GM19455 (cell line): ENCODE measurements around the gene CDH13.

ENCODE experiments used
- ATAC-seq: cut with Tn5 transposase; IDR thresholded peaks from one replicate; pipeline ENCODE4 v1.9.1; 2021; ENCODE audit not compliant: unreplicated experiment

CDH13 gene

DNA sequence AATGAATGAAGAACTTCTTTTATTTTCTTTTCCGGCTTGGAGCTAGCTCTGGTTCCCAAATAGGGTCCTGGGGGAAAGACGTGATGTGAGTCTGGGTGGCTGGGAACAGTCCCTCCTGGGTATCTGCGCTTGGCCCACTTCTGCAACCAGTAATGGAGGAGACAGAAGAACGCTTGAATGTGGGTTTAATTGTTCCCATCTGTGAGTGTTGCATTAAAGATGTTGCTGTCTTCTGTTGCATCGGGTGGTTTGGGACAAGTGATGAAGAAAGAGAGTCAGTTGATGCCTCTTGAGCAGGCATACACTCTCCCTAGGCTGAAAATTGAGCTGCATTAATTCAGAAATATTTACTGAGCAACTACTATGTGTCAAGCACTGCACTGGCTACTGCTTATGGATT is 511.1 kb downstream of the CDH13 start:
- no peak for ATAC-seq

DNA sequence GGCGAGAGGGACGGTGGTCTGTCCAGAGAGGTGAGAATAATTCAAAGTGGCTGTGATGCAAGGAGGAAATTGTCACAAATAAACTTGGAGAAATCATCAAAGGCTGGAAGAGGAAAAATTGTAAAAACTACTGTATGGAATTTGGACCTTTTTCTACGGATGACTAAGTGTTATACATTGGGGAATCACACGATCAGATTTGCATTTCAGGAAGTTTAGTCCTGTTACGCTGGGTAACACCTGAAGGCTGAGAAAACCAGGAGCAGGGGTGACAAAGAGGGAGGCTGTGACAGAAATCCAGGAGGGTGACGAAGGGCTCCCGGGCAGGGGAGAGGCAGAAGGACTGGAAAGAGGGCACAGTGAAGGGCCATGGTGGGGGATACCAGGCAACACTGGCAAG is 511.7 kb downstream of the CDH13 start:
- no peak for ATAC-seq

DNA sequence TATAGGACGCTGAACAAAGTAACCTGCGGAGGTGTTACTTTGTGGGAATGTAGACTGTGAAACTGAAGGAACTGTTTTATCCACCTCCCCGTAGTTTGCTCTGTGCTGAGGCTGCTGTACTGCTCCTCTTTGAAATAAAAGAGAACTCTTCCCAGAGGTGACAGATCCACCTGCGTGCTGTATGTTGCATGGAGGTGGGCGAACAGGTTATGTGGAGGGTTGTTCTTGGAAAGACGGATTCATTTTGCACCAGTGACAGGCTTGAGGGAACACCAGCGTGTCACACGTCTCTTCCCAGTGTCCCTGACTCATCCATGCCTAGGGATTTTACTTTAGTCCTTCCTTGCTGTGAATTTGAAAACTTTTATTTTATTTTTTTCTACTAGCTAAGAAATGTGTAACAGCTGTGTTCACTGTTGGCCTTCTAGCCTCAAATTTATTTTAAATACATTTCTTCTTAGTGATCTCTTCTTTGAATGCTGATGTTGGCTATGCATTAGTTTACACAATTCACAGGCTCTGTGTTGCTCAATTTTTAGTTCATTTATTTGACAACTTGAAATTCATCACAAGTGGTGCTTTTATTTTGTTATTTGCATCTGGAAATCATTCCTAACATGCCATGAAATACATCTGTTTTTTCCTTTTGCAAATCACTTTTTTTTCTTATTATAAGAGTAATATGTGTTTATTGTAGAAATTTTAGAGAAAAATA is 512.4 kb downstream of the CDH13 start:
- no peak for ATAC-seq

DNA sequence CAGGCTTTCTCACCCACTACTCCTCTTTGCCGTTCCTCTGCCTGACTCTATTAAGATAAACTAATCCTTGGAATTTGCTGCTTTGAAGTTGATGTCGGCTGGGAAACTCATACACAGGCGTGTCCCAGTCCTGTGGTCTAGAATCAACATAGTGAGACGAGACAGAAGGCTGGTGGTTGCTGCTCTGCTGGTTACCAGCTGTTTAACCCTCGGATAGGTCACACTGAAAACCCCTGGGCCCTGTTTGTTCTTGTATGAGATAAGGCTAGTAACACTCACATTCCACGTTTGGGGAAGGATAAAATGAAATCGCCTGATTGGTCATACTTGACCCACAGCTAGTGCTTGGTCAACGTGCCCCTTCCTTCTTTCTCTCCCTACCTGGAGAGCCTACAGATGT is 517.0 kb downstream of the CDH13 start:
- no peak for ATAC-seq

DNA sequence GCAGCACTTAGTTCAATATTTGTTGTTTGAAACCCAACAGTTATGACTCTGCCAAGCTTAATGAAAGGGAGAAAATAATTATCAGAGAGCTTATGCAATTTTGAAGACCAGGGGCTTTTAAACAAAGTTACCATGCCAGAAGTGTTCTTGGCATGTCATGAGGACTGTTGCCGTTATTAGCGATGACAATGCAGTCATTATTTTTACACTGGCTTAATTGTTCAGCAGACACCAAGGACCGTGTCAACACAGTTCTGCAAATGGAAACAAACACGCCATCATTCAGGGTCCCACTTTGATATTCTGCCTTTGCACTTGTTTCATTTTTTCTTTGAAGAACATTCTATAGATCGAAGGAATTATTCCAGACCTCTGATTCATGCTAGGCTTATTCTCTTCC is 518.5 kb downstream of the CDH13 start:
- ATAC-seq = no peak

DNA sequence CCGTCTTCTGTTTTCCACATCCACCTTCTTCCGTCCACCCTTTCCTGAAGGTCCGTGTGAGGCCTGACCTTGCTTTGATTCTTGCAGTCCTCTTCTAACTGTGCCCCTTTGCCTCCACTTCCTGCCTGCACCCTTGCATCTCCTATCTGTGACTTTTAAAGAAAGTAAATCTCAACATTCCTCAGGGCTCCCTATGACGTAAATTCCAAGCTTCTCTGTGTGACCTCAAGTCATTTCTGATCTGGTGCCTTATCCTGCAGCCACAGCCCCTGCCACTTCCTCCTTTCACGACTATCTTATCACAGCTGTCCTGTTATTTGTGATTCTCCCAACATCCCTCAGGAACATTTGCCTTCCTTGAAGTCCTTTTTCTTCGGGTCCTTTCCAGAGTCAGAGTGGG is 520.5 kb downstream of the CDH13 start:
- no peak for ATAC-seq

DNA sequence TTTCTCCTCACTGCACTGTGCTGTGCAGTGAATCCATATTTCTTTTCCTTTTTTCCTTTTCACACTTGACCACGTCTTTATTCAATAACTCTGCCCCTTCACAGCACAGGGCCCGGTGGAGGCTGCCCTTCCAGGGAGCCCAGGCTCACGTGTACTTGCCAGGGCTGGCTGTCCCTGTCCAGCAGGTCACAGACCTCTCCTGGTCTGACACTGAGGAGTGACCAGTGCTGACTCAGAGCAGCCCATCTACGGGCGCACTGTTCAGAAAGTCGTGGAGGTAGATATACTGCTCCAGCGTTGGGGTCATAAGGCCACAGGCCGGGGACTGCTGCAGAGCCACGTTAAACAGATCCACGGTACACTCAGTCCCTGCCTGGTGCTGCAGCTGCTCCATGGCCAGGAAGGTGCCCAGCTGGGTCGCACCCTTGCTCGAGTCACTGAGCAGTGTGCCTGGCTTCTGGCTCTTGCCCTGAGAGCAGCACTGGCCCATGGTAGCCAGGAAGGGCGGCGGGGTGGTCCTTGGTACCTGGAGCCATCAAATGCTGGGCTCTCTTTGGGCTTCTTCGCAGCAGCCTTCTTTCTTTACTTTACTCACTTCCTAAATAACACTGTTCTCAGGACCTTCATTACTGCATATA is 531.7 kb downstream of the CDH13 start:
- no peak for ATAC-seq

DNA sequence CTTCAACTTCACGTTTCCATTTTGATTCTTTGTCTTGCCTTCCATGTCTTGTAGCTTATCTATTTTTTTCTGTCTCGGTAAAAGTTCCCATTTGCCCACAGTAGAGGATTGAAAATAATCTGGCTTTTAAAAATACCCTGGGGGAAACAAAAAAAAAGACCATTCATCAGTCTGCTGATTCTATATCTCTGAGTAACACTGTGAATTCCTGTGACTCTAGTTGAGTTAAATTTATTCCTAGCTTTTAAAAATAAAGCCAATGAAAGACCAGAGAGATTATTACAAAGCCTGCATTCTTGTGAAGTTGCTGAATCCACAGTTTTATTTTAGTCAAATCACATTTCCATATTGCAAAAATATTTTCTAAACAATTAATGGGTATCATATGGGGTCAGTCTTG is 532.3 kb downstream of the CDH13 start:
- no peak for ATAC-seq

DNA sequence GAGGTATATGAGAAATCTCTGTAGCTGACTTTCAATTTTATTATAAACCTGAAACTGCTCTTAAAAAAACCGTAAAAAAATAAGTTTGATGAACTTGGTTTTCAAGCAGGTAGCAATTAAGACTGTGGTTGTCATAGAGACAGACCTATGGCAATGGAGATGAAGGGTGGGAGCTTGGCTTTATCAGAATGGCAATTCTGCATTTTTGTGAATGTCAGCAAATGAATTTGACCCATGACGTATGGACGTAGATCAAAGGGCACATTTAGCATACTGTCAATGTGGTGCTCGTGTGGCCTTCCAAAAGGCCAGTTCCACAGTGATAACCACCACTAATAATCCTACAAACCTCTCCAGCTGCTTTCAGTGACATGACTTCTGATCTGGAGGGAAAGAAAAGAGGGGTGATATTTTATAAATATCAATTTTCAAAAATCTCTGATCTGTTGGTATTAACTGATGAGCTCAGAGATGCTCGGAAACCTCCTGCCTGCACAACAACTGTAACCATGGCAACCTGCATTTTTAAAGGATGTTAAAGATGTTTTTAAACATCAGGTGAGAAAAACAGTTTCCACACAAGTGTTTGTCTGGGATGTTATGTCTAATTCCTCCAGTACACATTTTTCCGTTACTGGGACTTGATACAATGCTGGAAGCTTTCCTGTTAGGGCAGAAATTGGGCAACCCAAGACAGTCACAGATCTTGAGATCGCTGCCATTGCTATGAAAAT is 533.7 kb downstream of the CDH13 start:
- ATAC-seq = no peak

DNA sequence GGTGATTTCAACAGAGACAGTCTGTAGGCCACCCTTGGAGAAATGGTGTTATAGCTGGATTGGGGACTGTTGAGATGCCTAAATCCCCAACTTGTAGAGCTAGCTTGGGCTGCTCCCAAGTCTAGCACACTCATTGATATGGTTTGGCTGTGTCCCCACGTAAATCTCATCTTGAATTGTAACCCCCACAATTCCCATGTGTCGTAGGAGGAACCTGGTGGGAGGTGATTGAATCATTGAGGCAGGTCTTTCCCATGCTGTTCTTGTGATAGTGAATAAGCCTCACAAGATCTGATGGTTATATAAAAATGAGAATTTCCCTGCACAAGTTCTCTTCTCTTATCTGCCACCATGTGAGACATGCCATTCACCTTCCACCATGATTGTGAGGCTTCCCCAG is 536.0 kb downstream of the CDH13 start:
- ATAC-seq = no peak

DNA sequence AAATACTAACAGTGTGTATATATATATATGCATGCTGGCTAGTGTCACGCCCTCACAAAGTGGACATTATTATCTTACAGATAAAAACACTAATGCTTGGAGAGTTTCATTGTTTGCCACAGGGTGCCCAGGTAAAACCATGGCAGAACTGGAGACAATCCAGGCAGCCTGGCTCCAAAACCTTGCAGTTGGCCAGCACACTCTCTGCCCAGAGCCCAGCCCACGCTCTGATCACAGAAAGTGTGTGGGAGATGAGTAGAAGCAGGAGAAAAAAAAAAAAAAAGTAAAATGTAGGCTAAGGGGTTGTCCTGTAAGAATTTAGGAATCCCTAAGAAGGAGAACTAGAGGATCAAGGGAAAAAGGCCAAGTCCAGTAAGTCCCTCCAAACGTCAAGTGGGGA is 538.0 kb downstream of the CDH13 start:
- no peak for ATAC-seq

DNA sequence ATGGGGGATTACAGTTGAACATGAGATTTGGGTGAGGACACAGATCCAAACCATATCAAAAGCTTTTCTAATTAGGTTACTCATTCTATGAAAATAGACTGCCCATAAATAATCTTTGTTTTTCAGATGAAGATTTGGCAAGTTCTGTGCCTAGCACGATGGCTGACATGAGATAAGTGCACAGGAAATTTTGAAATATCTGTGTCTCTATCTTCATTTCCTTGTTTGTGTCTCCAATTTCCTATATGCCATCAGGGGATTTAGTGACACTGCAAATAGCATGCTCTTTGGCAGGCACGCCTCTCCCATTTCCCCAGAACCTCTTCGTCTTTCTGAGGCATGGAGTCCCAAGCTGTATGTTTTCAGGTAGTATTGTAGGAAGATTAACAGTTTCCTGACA is 544.6 kb downstream of the CDH13 start:
- ATAC-seq = no peak

DNA sequence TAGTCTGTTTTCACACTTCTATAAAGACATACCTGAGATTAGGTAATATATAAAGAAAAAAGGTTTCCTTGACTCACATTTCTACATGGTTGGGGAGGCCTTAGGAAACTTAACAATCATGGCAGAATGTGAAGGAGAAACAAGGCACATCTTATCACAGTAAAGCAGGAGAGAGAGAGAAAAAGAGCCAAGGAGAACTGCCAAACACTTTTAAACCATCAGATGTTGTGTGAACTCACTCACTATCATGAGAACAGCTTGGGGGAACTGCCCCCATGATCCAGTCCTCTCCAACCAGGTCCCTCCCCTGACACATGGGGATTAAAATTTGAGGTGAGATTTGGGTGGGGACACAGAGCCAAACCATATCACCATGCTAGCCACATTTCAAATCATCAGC is 547.9 kb downstream of the CDH13 start:
- ATAC-seq = no peak

DNA sequence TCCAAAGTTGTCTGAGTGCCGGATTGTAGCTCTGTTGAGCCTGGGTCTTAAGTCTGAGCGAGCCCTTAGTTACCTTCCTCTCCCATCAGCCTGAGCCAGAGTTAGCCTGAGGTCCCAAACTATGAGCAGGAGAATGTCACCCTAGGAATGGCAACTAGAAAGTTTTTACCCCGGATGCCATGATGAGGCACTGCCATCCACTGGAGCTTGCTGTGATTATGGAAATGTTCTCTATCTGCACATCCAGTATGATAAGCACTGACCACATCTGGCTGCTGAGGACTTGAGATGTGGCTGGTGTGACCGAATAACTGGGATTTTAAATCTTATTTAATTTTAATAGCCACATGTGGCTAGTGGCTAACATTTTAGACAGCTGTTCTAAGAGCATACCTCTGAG is 550.0 kb downstream of the CDH13 start:
- no peak for ATAC-seq

DNA sequence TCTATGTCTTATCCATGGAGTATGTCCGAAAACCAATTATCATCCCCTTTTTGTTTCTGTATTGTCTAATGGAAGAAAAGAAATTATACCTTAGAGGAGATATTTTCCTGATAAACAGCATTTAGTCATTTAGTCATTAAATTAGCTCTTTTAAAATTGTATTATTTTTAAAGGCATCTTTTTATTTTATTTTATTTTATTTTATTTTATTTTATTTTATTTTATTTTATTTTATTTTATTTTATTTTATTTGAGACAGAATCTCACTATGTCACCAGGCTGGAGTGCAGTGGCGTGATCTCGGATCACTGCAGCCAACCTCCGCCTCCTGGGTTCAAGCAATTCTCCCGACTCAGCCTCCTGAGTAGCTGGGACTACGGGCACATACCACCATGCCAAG is 559.1 kb downstream of the CDH13 start:
- no peak for ATAC-seq

DNA sequence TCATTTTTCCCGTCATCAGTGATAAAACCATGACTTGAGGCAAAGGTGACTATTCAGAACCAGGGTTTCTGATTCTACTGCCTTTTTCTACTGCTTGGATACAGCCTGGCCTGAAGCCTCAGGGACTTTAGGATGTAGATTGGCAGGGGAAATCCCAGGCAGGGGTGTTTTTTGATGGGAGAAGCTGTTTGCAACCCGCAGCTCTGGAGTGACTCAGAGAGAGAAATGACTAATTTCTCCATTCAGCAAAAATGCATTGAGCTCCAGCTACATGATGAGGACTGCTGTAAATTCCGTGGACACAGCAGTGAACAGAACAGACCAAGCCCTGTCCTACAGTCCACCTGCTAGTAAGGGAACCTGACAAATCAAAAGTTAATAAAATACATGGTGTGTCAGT is 560.6 kb downstream of the CDH13 start:
- ATAC-seq = no peak

DNA sequence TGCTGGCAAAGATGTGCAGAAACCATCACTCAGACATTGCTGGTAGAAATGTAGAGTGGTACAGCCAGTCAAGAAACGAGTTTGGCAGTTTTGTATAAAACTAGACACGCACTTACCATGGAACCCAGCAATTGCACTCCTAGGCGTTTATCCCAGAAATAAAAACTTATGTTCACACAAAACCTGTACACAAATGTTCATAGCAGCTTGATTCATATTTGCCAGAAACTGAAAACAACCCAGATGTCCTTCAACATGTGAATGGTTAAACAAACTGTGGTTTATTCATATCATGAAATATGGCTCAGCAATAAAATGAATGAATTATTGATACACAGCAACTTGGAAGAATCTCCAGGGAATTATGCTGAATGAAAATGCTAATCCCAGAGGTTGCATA is 570.0 kb downstream of the CDH13 start:
- ATAC-seq = no peak

DNA sequence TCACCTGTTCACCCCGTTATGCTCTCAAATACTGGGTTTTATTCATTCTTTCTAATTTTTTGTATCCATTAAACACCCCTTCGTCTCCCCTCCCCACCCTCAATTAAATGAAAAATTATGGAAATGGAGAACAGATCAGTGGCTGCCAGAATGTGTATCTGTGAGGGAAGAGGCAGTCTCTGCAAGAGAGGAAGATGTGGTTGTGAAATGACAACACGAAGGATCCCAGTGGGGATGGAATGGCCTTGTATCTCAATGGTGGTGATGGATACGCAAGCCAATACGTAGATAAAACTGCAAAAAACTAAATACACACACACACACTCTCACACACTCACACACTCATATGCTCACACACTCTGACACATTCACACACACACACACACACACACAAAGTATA is 570.7 kb downstream of the CDH13 start:
- ATAC-seq = no peak

DNA sequence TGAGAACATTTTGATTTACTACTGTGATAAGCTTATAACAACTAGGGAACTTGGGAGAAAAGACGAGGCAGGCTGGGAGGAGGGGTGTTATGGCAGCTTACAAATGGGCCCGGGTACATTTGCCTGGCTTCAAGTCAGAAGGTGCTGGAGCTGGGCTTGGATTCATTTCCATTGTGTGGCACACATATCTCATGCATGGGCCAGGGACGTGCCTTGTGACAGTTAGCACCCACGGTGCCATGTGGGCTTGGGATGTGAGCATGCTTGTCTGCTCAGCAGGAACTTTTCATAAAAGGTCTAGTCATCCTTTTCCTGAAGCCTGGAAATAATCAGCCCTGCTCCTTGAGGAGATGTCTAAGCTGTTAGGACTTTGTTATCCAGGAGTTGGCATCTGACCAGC is 572.2 kb downstream of the CDH13 start:
- ATAC-seq = no peak

DNA sequence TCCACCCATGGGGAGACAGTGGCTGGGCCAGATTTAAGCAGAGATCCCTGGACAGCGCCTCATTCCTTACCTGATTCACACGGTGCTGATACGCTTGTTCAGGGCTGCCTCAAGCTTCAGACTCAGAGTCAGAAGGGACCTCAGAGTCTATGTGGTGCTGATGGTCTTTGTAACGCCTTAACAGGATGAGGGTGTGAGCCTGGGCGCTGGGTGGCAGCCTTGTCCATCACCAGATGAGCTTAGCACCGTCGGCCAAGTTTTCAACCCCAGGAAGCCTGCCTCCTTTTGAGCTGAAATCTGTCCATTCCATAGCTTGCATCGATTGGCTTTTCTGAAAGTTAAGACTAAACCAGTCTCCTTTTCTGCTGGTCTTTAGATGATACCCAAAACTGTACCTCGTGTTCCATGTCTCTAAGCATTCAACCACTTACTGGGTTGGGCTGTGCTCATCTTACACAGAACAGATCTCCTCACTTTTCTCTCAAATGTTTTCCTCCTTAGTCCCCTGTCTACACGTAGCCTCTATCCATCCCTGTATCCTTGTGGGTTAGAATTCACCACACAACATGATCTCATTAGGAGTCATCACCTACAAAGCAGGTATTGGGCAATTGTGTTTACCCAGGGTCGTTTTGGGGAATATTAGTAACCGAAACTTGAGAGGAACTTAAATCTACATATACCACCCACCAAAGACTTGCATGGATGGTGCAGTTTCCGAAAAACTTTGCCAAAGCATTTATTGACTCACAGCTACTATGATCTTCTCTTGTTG is 573.4 kb downstream of the CDH13 start:
- ATAC-seq = no peak

DNA sequence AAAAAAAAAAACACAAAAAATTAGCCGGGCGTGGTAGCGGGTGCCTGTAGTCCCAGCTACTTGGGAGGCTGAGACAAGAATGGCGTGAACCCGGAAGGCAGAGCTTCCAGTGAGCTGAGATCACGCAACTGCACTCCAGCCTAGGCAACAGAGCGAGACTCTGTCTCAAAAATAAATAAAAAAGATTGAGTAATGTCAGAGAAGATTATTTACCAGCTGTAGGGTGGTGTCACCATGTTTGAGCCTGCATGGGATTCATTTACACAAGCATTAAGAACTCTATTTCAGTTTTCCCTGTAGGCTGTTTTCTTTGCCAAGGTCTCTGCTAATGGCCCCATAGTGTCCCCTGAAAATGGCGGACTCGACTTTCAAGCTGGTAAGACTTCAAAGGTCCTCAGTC is 575.0 kb downstream of the CDH13 start:
- no peak for ATAC-seq

DNA sequence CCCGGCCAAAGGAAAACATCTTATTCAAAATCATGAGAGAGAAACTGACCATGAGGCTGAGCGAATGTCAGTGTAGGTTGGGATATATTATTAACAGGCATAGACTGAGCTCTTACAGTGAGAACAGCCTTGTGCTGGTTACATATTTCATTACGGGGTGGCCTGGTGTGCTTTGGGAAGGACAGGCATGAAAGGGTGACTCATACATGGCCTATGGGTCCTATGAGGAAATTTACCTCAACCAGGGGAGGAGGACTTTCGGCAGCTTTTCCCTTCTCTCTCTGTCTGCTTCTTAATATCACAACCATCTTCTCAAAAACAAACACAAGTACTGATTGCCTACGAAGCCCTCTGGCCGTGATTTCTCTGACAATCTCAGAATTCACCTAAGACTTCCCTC is 579.1 kb downstream of the CDH13 start:
- no peak for ATAC-seq
